GM19438 (cell line): Measurements from ENCODE around the gene ASPG.
"Not testable (repeated sequence)": the region's sequence is repeated elsewhere in the genome, so short reads cannot be mapped to it uniquely, and the experiment has no call there.

Experiments used
- ATAC-seq: cut with Tn5 transposase; IDR thresholded peaks from one replicate; pipeline ENCODE4 v1.9.1; 2021; ENCODE audit warnings: low read depth; ENCODE audit not compliant: unreplicated experiment

The ASPG gene

DNA sequence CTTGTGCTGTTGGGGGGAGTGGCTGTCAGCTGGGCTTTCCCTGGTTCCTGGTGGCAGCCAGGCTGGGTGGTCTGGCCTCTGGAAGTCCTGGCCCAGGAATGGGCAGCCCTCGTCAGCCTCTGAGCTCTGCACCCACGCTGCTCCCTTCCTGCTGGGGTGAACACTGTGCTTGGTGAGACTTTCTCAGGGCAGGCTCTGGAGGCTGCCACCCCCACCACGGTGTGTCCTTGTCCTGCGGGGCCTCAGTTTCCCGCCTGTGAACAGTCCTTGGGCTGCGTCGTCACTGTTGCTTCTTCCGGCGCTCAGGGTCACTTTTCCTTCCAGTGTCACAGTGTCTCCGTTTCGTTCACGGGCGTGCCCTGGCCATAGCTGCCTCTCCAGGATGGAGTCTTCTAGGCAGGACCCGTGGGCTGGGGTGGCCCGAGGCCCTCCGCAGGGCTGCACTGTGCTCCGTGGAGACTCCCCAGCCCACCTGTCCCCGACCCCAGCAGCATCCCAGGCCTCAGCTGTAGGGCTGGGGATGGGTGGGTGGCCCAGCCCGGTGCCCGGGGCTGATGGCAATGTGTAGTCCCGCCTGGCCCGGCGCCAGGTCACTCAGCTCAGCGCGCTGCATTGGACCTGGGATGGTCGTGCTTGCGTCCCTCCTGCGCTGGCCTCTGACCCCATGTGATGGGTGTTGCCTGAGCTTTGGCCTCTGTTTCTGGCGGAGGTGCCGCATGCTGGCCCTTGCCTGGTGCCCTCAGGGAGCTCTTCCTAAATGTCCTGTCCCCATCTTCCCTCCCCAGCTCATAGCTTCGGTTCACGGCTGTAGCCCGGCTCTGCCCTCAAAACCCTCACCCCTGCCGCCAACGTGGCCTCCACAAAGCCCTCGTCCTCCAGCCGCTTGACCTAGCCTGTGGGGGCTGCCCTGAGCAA, 59.7 kb downstream of the ASPG start:
- no peak for ATAC-seq

GRCh38 chr14:104145826-104146601, 60.5 kb downstream of the ASPG start:
- no peak for ATAC-seq

GRCh38 chr14:104146651-104147345, 61.3 kb downstream of the ASPG start:
- ATAC-seq = no peak

- no peak for ATAC-seq
Measured at GRCh38 chr14:104147346-104148125, 62.0 kb downstream of the ASPG start.

GRCh38 chr14:104148433-104149277, 63.2 kb downstream of the ASPG start:
- ATAC-seq = no peak

DNA sequence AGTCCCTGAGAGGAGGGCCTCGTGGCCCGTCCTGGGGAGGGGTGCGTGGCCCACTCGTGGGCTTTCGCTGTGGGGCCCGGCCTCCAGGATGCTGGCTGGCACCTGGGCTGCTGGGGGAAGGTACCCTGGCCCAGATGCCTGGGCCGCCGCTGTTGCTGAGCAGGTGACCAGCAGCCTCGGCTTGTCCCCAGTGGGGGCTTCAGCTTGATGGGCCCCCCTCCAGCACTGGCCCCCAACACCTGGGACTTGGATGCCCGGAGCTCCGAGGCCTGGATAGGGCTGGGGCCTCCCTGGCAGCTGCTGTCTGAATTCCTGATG, 63.7 kb downstream of the ASPG start:
- ATAC-seq = no peak

DNA sequence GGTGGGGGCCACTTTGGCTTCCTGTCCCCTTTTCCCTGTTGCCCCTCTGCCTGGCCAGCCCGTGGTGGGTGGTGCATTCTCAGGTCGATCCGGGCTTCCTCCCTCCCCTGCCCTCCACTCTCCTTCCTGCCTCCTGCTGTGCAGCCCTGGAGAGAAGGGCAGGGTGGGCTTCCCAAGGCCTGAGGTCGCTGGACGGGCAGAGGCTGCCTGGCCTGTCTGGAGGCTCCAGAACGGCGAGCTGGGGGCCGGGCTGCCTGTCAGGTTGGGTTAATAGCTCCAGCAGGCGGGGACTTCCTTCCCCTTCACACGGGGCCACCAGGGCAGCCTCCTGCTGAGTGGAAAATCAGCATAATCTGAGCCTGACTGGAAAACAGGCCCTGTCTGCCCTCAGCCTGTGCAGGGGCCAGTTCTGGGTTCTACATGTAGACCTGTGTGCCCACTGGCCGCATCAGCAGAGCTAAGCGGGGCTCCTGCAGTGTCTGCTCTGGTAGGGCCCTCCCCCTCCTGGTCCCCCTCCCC, 64.2 kb downstream of the ASPG start:
- ATAC-seq = no peak

DNA sequence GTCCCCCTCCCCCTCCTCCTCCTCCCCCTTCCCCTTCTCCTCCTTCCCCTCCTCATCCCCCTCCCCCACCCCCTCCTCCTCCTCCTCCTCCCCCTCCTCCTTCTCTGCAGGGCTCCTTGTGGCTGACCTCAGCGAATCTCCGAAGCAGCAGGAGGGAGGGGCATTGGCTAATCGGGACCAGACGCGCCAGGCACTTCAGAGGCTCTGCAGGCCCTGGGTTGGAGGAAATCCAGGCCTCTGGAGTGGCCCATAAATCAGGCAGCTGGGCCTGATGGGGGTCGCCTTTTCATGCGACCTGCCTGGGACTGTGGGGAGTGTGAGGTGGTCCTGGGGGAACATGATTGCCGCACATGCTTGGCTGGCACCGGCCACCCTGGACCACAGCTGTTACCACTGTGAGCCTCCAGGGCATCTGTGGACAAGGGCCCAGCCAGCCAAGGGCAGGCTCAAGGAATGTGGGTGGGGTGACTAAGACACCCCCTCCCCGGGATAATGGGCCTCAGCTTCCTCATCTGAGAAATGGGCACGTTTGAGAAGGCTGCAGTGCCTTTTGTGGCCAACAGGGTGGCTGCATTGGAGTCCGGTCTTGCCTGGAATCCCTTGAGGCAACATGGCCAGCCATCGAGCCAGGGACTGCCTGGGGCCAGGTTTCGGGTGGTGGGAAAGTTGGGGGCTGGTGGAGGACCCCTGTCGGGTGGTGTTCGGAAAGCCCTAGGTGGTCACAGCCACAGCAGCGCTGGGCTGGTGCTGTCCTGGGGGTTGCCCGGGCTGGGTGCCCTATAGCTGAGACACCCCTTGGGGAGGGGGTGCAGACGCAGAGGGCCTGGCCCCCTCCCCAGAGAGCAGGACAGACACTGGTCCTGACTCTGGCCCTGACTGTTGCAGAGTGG, 64.9 kb downstream of the ASPG start:
- no peak for ATAC-seq

DNA sequence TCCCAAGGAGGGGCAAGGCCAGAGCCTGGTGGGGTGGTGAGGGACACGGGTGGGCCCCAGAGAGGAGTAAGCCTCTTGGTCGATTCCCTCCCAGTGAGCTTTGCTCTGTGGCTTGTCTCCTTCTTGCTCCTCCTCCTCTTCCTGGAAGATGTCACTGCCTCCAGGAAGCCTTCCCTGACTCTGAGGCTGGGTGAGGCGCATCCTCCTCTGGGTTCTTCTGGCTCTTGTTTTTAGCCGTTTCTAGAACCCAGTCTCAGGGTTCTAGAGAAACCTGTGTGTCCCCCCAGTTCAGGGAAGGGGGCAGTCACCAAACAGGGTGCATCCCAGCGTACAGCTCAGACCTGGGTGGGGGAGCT, 65.5 kb downstream of the ASPG start:
- no peak for ATAC-seq

- no peak for ATAC-seq
Measured at GRCh38 chr14:104151566-104152245, 66.2 kb downstream of the ASPG start.

DNA sequence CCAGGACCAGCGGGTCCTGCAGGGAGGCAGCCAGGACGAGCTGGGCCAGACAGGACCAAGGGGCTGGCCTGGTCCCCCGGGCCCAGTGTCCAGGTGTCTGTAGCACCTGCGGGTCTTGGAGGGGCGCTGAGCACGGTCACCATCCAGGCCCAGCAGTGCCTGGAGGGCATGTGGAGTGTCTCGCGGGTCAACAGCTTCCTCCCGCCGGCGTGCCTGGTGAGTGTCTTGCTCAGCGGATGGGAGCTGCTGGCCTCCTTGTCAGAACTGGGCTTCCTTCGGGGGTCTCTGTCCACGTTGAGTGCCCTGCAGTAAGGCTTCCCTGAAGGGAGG, 66.7 kb downstream of the ASPG start:
- no peak for ATAC-seq

DNA sequence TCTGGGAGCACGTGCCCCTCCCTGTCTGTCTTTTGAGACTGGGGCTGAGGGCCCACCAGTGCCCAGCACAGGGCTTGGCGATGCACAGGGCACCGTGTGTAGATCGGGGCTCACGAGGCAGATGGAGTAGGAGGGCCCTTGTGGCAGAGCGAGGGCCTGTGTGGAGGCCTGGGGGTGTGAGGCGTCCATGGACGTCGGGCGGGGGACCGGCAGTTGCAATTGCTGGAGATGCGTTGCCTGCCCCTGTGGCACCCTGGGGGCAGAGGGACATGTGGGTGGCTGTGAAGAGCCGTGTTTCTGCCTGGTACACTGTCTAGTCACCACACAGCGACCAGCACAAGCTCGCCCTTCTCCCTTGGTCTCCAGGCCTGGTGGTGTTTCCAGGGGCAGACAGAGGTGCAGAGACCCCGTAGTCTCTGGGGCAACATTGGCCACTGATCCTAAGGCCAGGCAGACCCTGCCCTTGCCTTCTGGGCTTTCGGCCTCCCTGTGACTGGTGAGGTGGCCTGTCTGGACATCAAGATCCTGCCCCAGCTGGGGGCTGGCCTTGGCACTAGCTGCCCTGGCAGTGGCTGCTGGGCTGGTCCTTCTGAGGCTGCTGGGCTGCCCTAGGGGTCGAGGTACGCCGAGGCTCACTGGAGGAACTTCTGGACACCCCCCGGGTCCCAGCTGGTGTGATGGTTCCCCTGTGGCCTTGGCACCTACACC, 67.3 kb downstream of the ASPG start:
- no peak for ATAC-seq

- ATAC-seq = not testable (repeated sequence)
Measured at GRCh38 chr14:104153394-104153755, 67.9 kb downstream of the ASPG start.

DNA sequence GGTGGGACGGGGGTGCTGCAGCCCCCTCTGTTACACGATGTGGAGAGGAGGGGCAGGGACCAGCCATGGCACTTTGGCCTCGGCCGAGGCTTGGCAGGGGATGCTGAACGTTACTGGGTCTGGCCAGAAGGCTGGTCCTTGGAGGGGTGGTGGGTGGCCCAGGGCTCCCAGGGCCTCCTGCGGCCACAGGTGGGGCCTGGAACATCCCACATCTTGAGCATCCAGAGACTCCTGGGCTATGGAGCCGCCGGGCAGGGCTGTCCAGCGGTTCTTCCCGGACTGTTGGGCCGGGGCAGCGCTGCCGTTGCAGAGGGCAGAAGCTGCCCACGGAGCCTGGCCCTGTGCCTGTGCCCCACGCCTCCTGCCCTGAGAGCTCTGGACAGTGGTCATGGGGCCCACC, 68.7 kb downstream of the ASPG start:
- ATAC-seq = no peak

- no peak for ATAC-seq
Measured at GRCh38 chr14:104155513-104155912, 70.0 kb downstream of the ASPG start.

GRCh38 chr14:104156142-104156541, 70.6 kb downstream of the ASPG start:
- no peak for ATAC-seq
